ENCODE measurements around the gene FAM184A. TPM values are rescaled to one million over a fixed set of nuclear protein-coding genes. Genes with fewer than 3 reads are reported as not detected.

The FAM184A gene
- total and polyA plus RNA-seq, 2 experiments from 2014 or later = 13.7 to 18.6 TPM

DNA sequence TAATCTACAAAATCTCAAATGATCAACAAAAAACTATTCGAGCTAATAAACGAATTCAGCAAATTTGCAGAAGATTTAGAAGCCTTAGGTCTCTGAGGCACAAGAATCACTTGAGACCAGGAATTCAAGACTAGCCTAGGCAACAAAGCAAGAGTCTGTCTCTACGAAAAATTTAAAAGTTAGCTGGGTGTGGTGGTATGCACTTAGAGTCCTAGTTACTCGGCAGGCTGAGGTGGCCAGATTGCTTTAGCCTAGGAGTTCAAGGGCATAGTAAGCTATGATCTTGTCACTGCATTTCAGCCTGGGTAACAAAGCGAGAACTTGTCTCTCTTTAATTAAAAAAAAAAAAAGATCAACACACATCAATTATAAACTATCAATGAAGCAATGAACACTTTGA is 34.2 kb downstream of the FAM184A start (continued):
- TF ChIP-seq ZNF462 (CRISPR knock-in tag; IDR thresholded peaks at IDR 0.05) = no peak
- no peak for TF ChIP-seq ZNF114 (CRISPR knock-in tag; IDR thresholded peaks at IDR 0.05)
- TF ChIP-seq CREB1 (CRISPR knock-in tag; IDR thresholded peaks at IDR 0.05; ENCODE audit: low read depth) = no peak
- no peak for TF ChIP-seq POLR2AphosphoS5 (IDR thresholded peaks at IDR 0.05; ENCODE audit: low read depth)
- TF ChIP-seq ZNF331 (CRISPR knock-in tag; IDR thresholded peaks at IDR 0.05; ENCODE audit: low read depth) = no peak
- TF ChIP-seq JUNB (IDR thresholded peaks at IDR 0.05; ENCODE audit: unreplicated experiment) = no peak
- no peak for TF ChIP-seq NANOG (IDR thresholded peaks at IDR 0.05; ENCODE audit: borderline replicate concordance)
- no peak for TF ChIP-seq ETS1 (IDR thresholded peaks at IDR 0.05)

DNA sequence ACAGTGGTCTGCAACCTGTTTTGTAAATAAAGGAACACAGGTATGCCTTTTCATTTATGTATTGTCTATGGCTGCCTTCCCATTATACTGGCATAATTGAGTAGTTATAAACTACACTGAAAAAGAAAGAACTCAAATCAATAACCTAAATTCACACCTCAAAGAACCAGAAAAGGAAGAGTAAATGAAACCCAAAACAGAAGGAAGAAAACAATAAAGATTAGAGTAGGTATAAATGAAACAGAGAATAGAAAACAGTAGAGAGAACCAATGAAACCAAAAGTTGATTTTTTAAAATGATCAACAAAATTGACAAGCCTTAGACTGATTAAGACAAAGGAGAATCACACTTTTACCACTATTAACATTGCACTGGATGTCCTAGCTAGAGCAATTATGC is 34.7 kb downstream of the FAM184A start:
- Histone ChIP-seq H4K20me1 (replicated peaks; ENCODE audit: insufficient read depth) (no peaks in the 10 kb centered on the region), H3K9me2 (ENCODE audit: insufficient read depth) (no peaks in the 10 kb centered on the region), H3K27me3 (ENCODE audit: insufficient read depth) (no peaks in the 10 kb centered on the region), H3K36me3 (ENCODE audit: insufficient read depth) (no peaks in the 10 kb centered on the region), H3K4me1 (ENCODE audit: insufficient read depth) (no peaks in the 10 kb centered on the region), H3K27ac (ENCODE audit: low read depth) (no peak overlapping the region), H3K4me3 (no peak overlapping the region), H3K4me2 (no peak overlapping the region), H3F3A (replicated peaks; ENCODE audit: low read depth) (no peaks in the 10 kb centered on the region), H2AFZ (no peak overlapping the region), H3K79me2 (replicated peaks; ENCODE audit: insufficient read depth) (no peaks in the 10 kb centered on the region)
- Mint-ChIP-seq H3K4me1 (peaks cover 52% of the 10 kb centered on the region), H3K27me3 (ENCODE audit: insufficient read depth, low read depth, poor library complexity) (peaks cover 3% of the 10 kb centered on the region), H3K4me3 (no peak overlapping the region), H3K27ac (no peak overlapping the region), H3K36me3 (ENCODE audit: low read depth) (no peaks in the 10 kb centered on the region; the same call in 2 of the 3 replicates), H3K9me3 (no peaks in the 10 kb centered on the region; the same call in 2 of the 3 replicates)
- ATAC-seq (no peak), DNase-seq (ENCODE audit: low spot score) (no peak)
- TF ChIP-seq NANOG (IDR thresholded peaks at IDR 0.05; ENCODE audit: borderline replicate concordance) = no peak
- TF ChIP-seq ZNF331 (CRISPR knock-in tag; IDR thresholded peaks at IDR 0.05; ENCODE audit: low read depth) = no peak
- TF ChIP-seq ETS1 (IDR thresholded peaks at IDR 0.05) = no peak
- no peak for TF ChIP-seq EZH2 (IDR thresholded peaks at IDR 0.05; ENCODE audit: low read depth, unreplicated experiment)
- no peak for TF ChIP-seq POLR2AphosphoS5 (IDR thresholded peaks at IDR 0.05; ENCODE audit: low read depth)
- TF ChIP-seq EZH2phosphoT487 (IDR thresholded peaks at IDR 0.05; ENCODE audit: unreplicated experiment) = no peak
- no peak for TF ChIP-seq ZNF114 (CRISPR knock-in tag; IDR thresholded peaks at IDR 0.05)

Measured in GM23338 (cell line).